KOPT-K1 (cell line): ENCODE data around the gene URB1.
"Not testable (repeated sequence)": the region's sequence is repeated elsewhere in the genome, so short reads cannot be mapped to it uniquely, and the experiment has no call there.

Experiments used
- H3K27ac ChIP-seq: fragments of 200-600 bp; sonication (generic); 2 replicates; pipeline ENCODE4 v1.5.1; 2016; ENCODE audit warnings: antibody characterized with exemption, mild to moderate bottlenecking, low read depth, low read length; ENCODE audit not compliant: poor library complexity, severe bottlenecking
- H3K36me3 ChIP-seq: fragments of 200-600 bp; sonication (generic); 2 replicates; pipeline ENCODE4 v1.5.1; 2017; ENCODE audit warnings: antibody characterized with exemption, mild to moderate bottlenecking, low read length, moderate library complexity; ENCODE audit not compliant: insufficient read depth
- H3K9me3 ChIP-seq: fragments of 200-600 bp; sonication (generic); 2 replicates; pipeline ENCODE4 v1.5.1; 2017; ENCODE audit warnings: antibody characterized with exemption, low read length, mild to moderate bottlenecking; ENCODE audit not compliant: insufficient read depth, poor library complexity, severe bottlenecking

Gene URB1

GRCh38 chr21:32389337-32390015 is 3.3 kb downstream of the URB1 start:
- Histone ChIP-seq H3K9me3 (peaks cover 8% of the 10 kb centered on the region), H3K36me3 (peaks cover 56% of the 10 kb centered on the region), H3K27ac (no peak overlapping the region)

- peaks cover 68% of the 10 kb centered on the region for H3K36me3 ChIP-seq
- H3K9me3 ChIP-seq = peaks cover 3% of the 10 kb centered on the region
- H3K27ac ChIP-seq = no peak overlapping the region
Observed at GRCh38 chr21:32388306-32388705, 4.5 kb downstream of the URB1 start.

GRCh38 chr21:32387151-32387550 is 5.7 kb downstream of the URB1 start:
- no peaks in the 10 kb centered on the region for H3K9me3 ChIP-seq
- no peak overlapping the region for H3K27ac ChIP-seq
- H3K36me3 ChIP-seq = peaks cover 80% of the 10 kb centered on the region

- Histone ChIP-seq H3K9me3 (no peaks in the 10 kb centered on the region), H3K27ac (no peak overlapping the region), H3K36me3 (peaks cover 88% of the 10 kb centered on the region)
Observed at GRCh38 chr21:32386195-32386870, 6.5 kb downstream of the URB1 start.

- Histone ChIP-seq H3K36me3 (peaks cover 98% of the 10 kb centered on the region), H3K9me3 (no peaks in the 10 kb centered on the region), H3K27ac (no peak overlapping the region)
Observed at GRCh38 chr21:32383812-32384211, 9.0 kb downstream of the URB1 start.

GRCh38 chr21:32382108-32382644 is 10.6 kb downstream of the URB1 start:
- H3K36me3 ChIP-seq = peaks cover 100% of the 10 kb centered on the region
- H3K27ac ChIP-seq = no peak overlapping the region
- H3K9me3 ChIP-seq = no peaks in the 10 kb centered on the region

- Histone ChIP-seq H3K27ac (no peak overlapping the region), H3K9me3 (no peaks in the 10 kb centered on the region), H3K36me3 (peaks cover 100% of the 10 kb centered on the region)
Observed at GRCh38 chr21:32381571-32381970, 11.2 kb downstream of the URB1 start.

GRCh38 chr21:32380940-32381339 is 11.9 kb downstream of the URB1 start:
- Histone ChIP-seq H3K27ac (no peak overlapping the region), H3K9me3 (no peaks in the 10 kb centered on the region), H3K36me3 (peaks cover 100% of the 10 kb centered on the region)

- H3K27ac ChIP-seq = no peak overlapping the region
- no peaks in the 10 kb centered on the region for H3K9me3 ChIP-seq
- peaks cover 100% of the 10 kb centered on the region for H3K36me3 ChIP-seq
Observed at GRCh38 chr21:32378956-32379355, 13.9 kb downstream of the URB1 start.

GRCh38 chr21:32377991-32378390 is 14.8 kb downstream of the URB1 start:
- Histone ChIP-seq H3K9me3 (no peaks in the 10 kb centered on the region), H3K27ac (no peak overlapping the region), H3K36me3 (peaks cover 99% of the 10 kb centered on the region)

- Histone ChIP-seq H3K36me3 (peaks cover 99% of the 10 kb centered on the region), H3K9me3 (no peaks in the 10 kb centered on the region), H3K27ac (no peak overlapping the region)
Observed at GRCh38 chr21:32377506-32377905, 15.3 kb downstream of the URB1 start.

GRCh38 chr21:32372755-32373154 is 20.1 kb downstream of the URB1 start:
- peaks cover 99% of the 10 kb centered on the region for H3K36me3 ChIP-seq
- no peak overlapping the region for H3K27ac ChIP-seq
- no peaks in the 10 kb centered on the region for H3K9me3 ChIP-seq

GRCh38 chr21:32371913-32372314 is 20.9 kb downstream of the URB1 start:
- Histone ChIP-seq H3K27ac (no peak overlapping the region), H3K9me3 (no peaks in the 10 kb centered on the region), H3K36me3 (peaks cover 99% of the 10 kb centered on the region)

GRCh38 chr21:32370998-32371766 is 21.6 kb downstream of the URB1 start:
- Histone ChIP-seq H3K9me3 (no peaks in the 10 kb centered on the region), H3K36me3 (peaks cover 99% of the 10 kb centered on the region), H3K27ac (no peak overlapping the region)

- not testable (repeated sequence) for H3K27ac ChIP-seq, H3K9me3 ChIP-seq
- H3K36me3 ChIP-seq = peaks cover 98% of the 10 kb centered on the region
Observed at GRCh38 chr21:32368961-32369360, 23.9 kb downstream of the URB1 start.
